Measurements from ENCODE around the gene MAP3K4.

DNA sequence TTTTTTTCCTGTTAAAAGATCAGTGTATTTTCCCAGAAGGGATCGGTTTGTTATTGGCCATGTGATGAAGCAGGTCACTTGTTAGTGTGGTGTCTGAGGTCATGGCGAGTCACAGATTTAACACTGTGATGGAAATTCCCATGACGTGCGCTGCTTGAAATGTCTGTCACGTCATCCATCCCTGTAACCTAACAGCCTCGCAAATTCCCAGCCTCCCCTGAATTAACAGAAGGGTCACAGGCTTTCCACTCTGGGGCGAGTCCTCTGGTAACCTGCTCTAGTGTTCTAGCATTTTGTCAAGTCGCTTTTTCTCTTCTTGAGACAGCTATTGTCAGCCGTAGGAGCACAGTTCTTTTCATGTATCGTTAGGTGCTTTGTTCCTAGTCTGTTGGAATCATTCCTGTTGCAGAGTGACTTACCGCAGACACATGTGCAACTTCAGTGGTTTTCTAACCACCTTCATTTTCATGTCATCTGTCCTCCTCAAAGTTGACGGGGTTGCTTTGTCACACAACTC lies 137.2 kb downstream of the MAP3K4 start:
- TF ChIP-seq, protein P1, sequence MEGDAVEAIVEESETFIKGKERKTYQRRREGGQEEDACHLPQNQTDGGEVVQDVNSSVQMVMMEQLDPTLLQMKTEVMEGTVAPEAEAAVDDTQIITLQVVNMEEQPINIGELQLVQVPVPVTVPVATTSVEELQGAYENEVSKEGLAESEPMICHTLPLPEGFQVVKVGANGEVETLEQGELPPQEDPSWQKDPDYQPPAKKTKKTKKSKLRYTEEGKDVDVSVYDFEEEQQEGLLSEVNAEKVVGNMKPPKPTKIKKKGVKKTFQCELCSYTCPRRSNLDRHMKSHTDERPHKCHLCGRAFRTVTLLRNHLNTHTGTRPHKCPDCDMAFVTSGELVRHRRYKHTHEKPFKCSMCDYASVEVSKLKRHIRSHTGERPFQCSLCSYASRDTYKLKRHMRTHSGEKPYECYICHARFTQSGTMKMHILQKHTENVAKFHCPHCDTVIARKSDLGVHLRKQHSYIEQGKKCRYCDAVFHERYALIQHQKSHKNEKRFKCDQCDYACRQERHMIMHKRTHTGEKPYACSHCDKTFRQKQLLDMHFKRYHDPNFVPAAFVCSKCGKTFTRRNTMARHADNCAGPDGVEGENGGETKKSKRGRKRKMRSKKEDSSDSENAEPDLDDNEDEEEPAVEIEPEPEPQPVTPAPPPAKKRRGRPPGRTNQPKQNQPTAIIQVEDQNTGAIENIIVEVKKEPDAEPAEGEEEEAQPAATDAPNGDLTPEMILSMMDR (conservative IDR thresholded peaks at IDR 0.05; ENCODE audit: low read length): no peak
- no peak for TF ChIP-seq EZH2phosphoT487 (IDR thresholded peaks at IDR 0.05; ENCODE audit: borderline replicate concordance)
